Stomach (tissue), 9 donors: ENCODE data around the gene POGZ. TPM values are rescaled to one million over a fixed set of nuclear protein-coding genes. Genes with fewer than 3 reads are reported as not detected.
"Not testable (repeated sequence)": the region's sequence is repeated elsewhere in the genome, so short reads cannot be mapped to it uniquely, and the experiment has no call there.

Source experiments
- DNase-seq, 2 donors: peaks; one replicate each; pipeline versions ENCODE4 v3.0.0 to v3.0.0-alpha.2; 2013 to 2019
- H3K27ac ChIP-seq, 5 donors: fragments of 200-600 bp in 4 of 5; sonication (generic) in 4 of 5; one replicate each; pipeline ENCODE4 v1.5.1; 2013 to 2019; ENCODE audit warnings: mild to moderate bottlenecking in 1 of 5, moderate library complexity in 1 of 5
- H3K27me3 ChIP-seq, 3 donors: fragments of 200-600 bp; sonication (generic); one replicate each; pipeline ENCODE4 v1.5.1; 2017 to 2019; ENCODE audit warnings: mixed run types in 1 of 3
- H3K36me3 ChIP-seq, 4 donors: fragments of 200-600 bp; sonication (generic); 1 replicate in 3 of 4; 2 replicates in 1 of 4; pipeline ENCODE4 v1.5.1; 2016 to 2019
- H3K4me1 ChIP-seq, 4 donors: fragments of 200-600 bp; sonication (generic); one replicate each; pipeline ENCODE4 v1.5.1; 2016 to 2019
- H3K4me3 ChIP-seq, 4 donors: fragments of 200-600 bp; sonication (generic) in 3 of 4; one replicate each; pipeline ENCODE4 v1.5.1; 2016 to 2019; ENCODE audit warnings: mild to moderate bottlenecking in 1 of 4
- H3K9me3 ChIP-seq, 4 donors: fragments of 200-600 bp; sonication (generic); one replicate each; pipeline ENCODE4 v1.5.1; 2016 to 2019
- CTCF ChIP-seq, 7 experiments: fragments of 450-650 bp in 4 of 7; fragments of 200-600 bp in 3 of 7; sonication (generic) in 3 of 7; IDR thresholded peaks; one replicate each; pipeline ENCODE4 v1.5.1; 2016 to 2019; ENCODE audit warnings: antibody characterized with exemption in 7 of 7, control low read depth in 2 of 7, mild to moderate bottlenecking in 1 of 7
- EP300 ChIP-seq: sonication (generic); formaldehyde crosslinking; IDR thresholded peaks from one replicate; pipeline ENCODE4 v1.6.1; 2017; ENCODE audit warnings: antibody characterized with exemption
- POLR2A ChIP-seq, 4 donors: fragments of 450-650 bp; IDR thresholded peaks; one replicate each; pipeline ENCODE4 v1.6.1; 2016; ENCODE audit warnings: antibody characterized with exemption in 4 of 4, control low read depth in 2 of 4, mild to moderate bottlenecking in 1 of 4, moderate library complexity in 1 of 4
- POLR2AphosphoS5 ChIP-seq, 3 donors: sonication (generic); formaldehyde crosslinking; IDR thresholded peaks; one replicate each; pipeline ENCODE4 v1.6.1; 2016; ENCODE audit warnings: antibody characterized with exemption in 3 of 3
- WGBS, 5 donors: extraction: QIAGEN DNeasy Blood & Tissue Kit in 3 of 5; methylation state at CpG; one replicate each; pipeline versions ENCODE4 v1.1.5 to v1.1.7; 2013 to 2018; 5-methylcytosine and 5-hydroxymethylcytosine counted together
- intact Hi-C: fragments of 100-400 bp; cut with DNase I; formaldehyde crosslinking; loops from one replicate; pipeline ENCODE4 v1.15.1; 2023; ENCODE audit warnings: low total_unique reads
- polyA plus RNA-seq, 3 donors: library from polyadenylated mRNA; stranded (reverse); fragments of 200-250 nt; gene quantifications; one replicate each; pipeline ENCODE4 v1.2.3, GENCODE V29; 2013
- total RNA-seq, 5 donors: library from RNA; depleted of rRNA; stranded (reverse); fragments of >200 nt; gene quantifications; one replicate each; pipeline versions ENCODE4 v1.1.0 to v1.2.3, GENCODE V29; 2014 to 2016
- donor health status: healthy with polysubstance abuse.
- donor health status: Bipolar disorder and iron deficiency.
- donor health status: healthy.

The POGZ gene
- total and polyA plus RNA-seq, 8 donors, result 7.3 to 124 (median 36.4) TPM

GRCh38 chr1:151436985-151437384, 22.3 kb downstream of the POGZ start:
- no peak overlapping the region for H3K4me3 ChIP-seq
- no peak for TF ChIP-seq POLR2AphosphoS5 (IDR thresholded peaks at IDR 0.05)
- TF ChIP-seq EP300, result no peak
- TF ChIP-seq POLR2A (IDR thresholded peaks at IDR 0.05), result no peak
- no peak for TF ChIP-seq CTCF (IDR thresholded peaks at IDR 0.05)
- H3K27me3 ChIP-seq, result no peaks in the 10 kb centered on the region
- DNase-seq, result no peak
- intact Hi-C loops, result no loop called here
- H3K27ac ChIP-seq, result no peak overlapping the region
- H3K36me3 ChIP-seq, result peaks cover 0 to 64% (median 33%) of the 10 kb centered on the region in 4 donors
- peaks cover 6 to 74% (median 37%) of the 10 kb centered on the region in 4 donors for H3K4me1 ChIP-seq
- no peaks in the 10 kb centered on the region for H3K9me3 ChIP-seq
- 72 to 82% (median 75%) methylated on average over 6 of the region's 6 CpGs for WGBS, 5 donors

- Histone ChIP-seq H3K4me3 (no peak overlapping the region), H3K27ac (no peak overlapping the region), H3K9me3 (no peaks in the 10 kb centered on the region), H3K36me3 (peaks cover 0 to 51% (median 26%) of the 10 kb centered on the region in 4 donors), H3K27me3 (no peaks in the 10 kb centered on the region), H3K4me1 (peaks cover 6 to 66% (median 32%) of the 10 kb centered on the region in 4 donors)
- no peak for DNase-seq
- intact Hi-C loops, result no loop called here
- WGBS, 5 donors, result 83 to 90% (median 85%) methylated on average over 3 of the region's 3 CpGs
- TF ChIP-seq CTCF (IDR thresholded peaks at IDR 0.05) (no peak), EP300 (no peak), POLR2A (IDR thresholded peaks at IDR 0.05) (no peak), POLR2AphosphoS5 (IDR thresholded peaks at IDR 0.05) (no peak)
These were observed 24.1 kb downstream of the POGZ start for GRCh38 chr1:151435174-151435573.

- peaks cover 6 to 53% (median 28%) of the 10 kb centered on the region in 4 donors for H3K4me1 ChIP-seq
- 91 to 98% (median 96%) methylated on average over 5 of the region's 5 CpGs for WGBS, 5 donors
- peaks cover 4 to 51% (median 36%) of the 10 kb centered on the region in 4 donors for H3K36me3 ChIP-seq
- H3K27ac ChIP-seq, H3K4me3 ChIP-seq, intact Hi-C loops, H3K27me3 ChIP-seq, DNase-seq, H3K9me3 ChIP-seq: not testable (repeated sequence)
These were observed 25.5 kb downstream of the POGZ start for GRCh38 chr1:151433827-151434226.

GRCh38 chr1:151428068-151428467, 31.2 kb downstream of the POGZ start:
- intact Hi-C loops, result no loop called here
- no peaks in the 10 kb centered on the region for H3K9me3 ChIP-seq
- 89 to 98% (median 96%) methylated on average over 5 to 7 of the region's 7 CpGs for WGBS, 5 donors
- no peak overlapping the region for H3K27ac ChIP-seq
- TF ChIP-seq EP300, result no peak
- TF ChIP-seq POLR2AphosphoS5 (IDR thresholded peaks at IDR 0.05), result no peak
- TF ChIP-seq CTCF (IDR thresholded peaks at IDR 0.05), result no peak
- no peak for TF ChIP-seq POLR2A (IDR thresholded peaks at IDR 0.05)
- H3K4me3 ChIP-seq, result no peak overlapping the region
- peaks cover 0 to 6% (median 3%) of the 10 kb centered on the region in 4 donors for H3K4me1 ChIP-seq
- no peaks in the 10 kb centered on the region for H3K27me3 ChIP-seq
- peaks cover 37 to 77% (median 76%) of the 10 kb centered on the region in 4 donors for H3K36me3 ChIP-seq
- no peak for DNase-seq

- WGBS, 5 donors, result 39 to 58% (median 47%) methylated on average over 2 of the region's 2 CpGs
- H3K4me3 ChIP-seq, result no peak overlapping the region
- no peaks in the 10 kb centered on the region for H3K9me3 ChIP-seq
- TF ChIP-seq POLR2A (IDR thresholded peaks at IDR 0.05) (no peak), CTCF (IDR thresholded peaks at IDR 0.05) (no peak), EP300 (no peak), POLR2AphosphoS5 (IDR thresholded peaks at IDR 0.05) (no peak)
- no peak for DNase-seq
- H3K27me3 ChIP-seq, result no peaks in the 10 kb centered on the region
- no peak overlapping the region for H3K27ac ChIP-seq
- intact Hi-C loops, result no loop called here
- no peaks in the 10 kb centered on the region for H3K4me1 ChIP-seq
- peaks cover 58 to 100% (median 100%) of the 10 kb centered on the region in 4 donors for H3K36me3 ChIP-seq
These were observed 34.2 kb downstream of the POGZ start for GRCh38 chr1:151425103-151425502.
